DND-41 (cell line): ENCODE data around the gene TM9SF3.

ENCODE experiments used
- ATAC-seq: fragments of 200-7000 bp; cut with Tn5 transposase; 3 replicates; pipeline ENCODE4 v1.9.1; 2021; ENCODE audit warnings: low read depth; ENCODE audit not compliant: insufficient read depth
- DNase-seq: peaks from one replicate; pipeline ENCODE4 v3.0.0-alpha.2; 2020
- H2AFZ ChIP-seq: 2 replicates; pipeline ENCODE4 v1.6.0; 2012; ENCODE audit warnings: low read depth, low read length
- H3K27ac ChIP-seq: 2 replicates; pipeline ENCODE4 v1.5.1; 2012; ENCODE audit warnings: low read length, inconsistent platforms
- H3K27me3 ChIP-seq: fragments of 200-600 bp; sonication (generic); 2 replicates; pipeline ENCODE4 v1.6.0; 2012; ENCODE audit warnings: low read length, mild to moderate bottlenecking, inconsistent platforms; ENCODE audit not compliant: insufficient read depth, poor library complexity
- H3K36me3 ChIP-seq: 2 replicates; pipeline ENCODE4 v1.5.1; 2012; ENCODE audit warnings: low read length, inconsistent platforms; ENCODE audit not compliant: insufficient read depth
- H3K4me1 ChIP-seq: 2 replicates; pipeline ENCODE4 v1.5.1; 2012; ENCODE audit warnings: mild to moderate bottlenecking, low read length; ENCODE audit not compliant: insufficient read depth
- H3K4me2 ChIP-seq: 2 replicates; pipeline ENCODE4 v1.6.0; 2012; ENCODE audit warnings: mild to moderate bottlenecking, moderate library complexity, low read length, inconsistent platforms; ENCODE audit not compliant: insufficient read depth
- H3K4me3 ChIP-seq, 2 experiments: fragments of 200-600 bp in 1 of 2; shearing (Covaris generic) in 1 of 2; 2 replicates each; pipeline ENCODE4 v1.5.1; 2012 to 2016; ENCODE audit warnings: inconsistent platforms in 2 of 2, low read length in 2 of 2, mild to moderate bottlenecking in 2 of 2, low read depth in 1 of 2, moderate library complexity in 1 of 2
- H3K79me2 ChIP-seq: 2 replicates; pipeline ENCODE4 v1.6.0; 2012; ENCODE audit warnings: low read length, inconsistent platforms; ENCODE audit not compliant: insufficient read depth
- H3K9ac ChIP-seq: 2 replicates; pipeline ENCODE4 v1.6.0; 2012; ENCODE audit warnings: low read depth, mild to moderate bottlenecking, inconsistent platforms, low read length, moderate library complexity
- H3K9me3 ChIP-seq: 2 replicates; pipeline ENCODE4 v1.5.1; 2012; ENCODE audit warnings: low read length, moderate library complexity, mild to moderate bottlenecking, inconsistent platforms; ENCODE audit not compliant: insufficient read depth, severe bottlenecking
- H4K20me1 ChIP-seq: 2 replicates; pipeline ENCODE4 v1.6.0; 2012; ENCODE audit warnings: low read length; ENCODE audit not compliant: insufficient read depth
- CTCF ChIP-seq: IDR thresholded peaks from 2 replicates; pipeline ENCODE4 v1.5.1; 2012; ENCODE audit warnings: borderline replicate concordance, low read length, moderate library complexity, mild to moderate bottlenecking; ENCODE audit not compliant: poor library complexity, severe bottlenecking; ENCODE audit errors: extremely low read depth
- EZH2 ChIP-seq: IDR thresholded peaks from 3 replicates; pipeline ENCODE4 v1.6.1; 2012; ENCODE audit warnings: borderline replicate concordance, low read depth, mild to moderate bottlenecking, moderate library complexity, low read length, inconsistent platforms; ENCODE audit not compliant: severe bottlenecking

The TM9SF3 gene

GRCh38 chr10:96538683-96539082 is 48.1 kb downstream of the TM9SF3 start:
- peaks cover 21% of the 10 kb centered on the region for H3K79me2 ChIP-seq
- H3K27ac ChIP-seq = no peak overlapping the region
- no peaks in the 10 kb centered on the region for H3K4me1 ChIP-seq
- H3K9me3 ChIP-seq = no peaks in the 10 kb centered on the region
- TF ChIP-seq CTCF = no peak
- H3K4me2 ChIP-seq = no peak overlapping the region
- no peak for DNase-seq
- H3K27me3 ChIP-seq = no peaks in the 10 kb centered on the region
- H4K20me1 ChIP-seq = peaks cover 19% of the 10 kb centered on the region; the same call in 1 of the 2 replicates
- ATAC-seq = no peak
- no peak overlapping the region for H3K4me3 ChIP-seq
- peaks cover 56% of the 10 kb centered on the region for H3K36me3 ChIP-seq
- no peak overlapping the region for H3K9ac ChIP-seq
- no peak overlapping the region for H2AFZ ChIP-seq

GRCh38 chr10:96536129-96536528 is 50.7 kb downstream of the TM9SF3 start:
- Histone ChIP-seq H3K4me1 (no peaks in the 10 kb centered on the region), H3K36me3 (peaks cover 56% of the 10 kb centered on the region), H3K27ac (no peak overlapping the region), H4K20me1 (peaks cover 19% of the 10 kb centered on the region; the same call in 1 of the 2 replicates), H3K27me3 (no peaks in the 10 kb centered on the region), H3K9ac (no peak overlapping the region), H3K79me2 (peaks cover 21% of the 10 kb centered on the region), H2AFZ (no peak overlapping the region), H3K4me2 (no peak overlapping the region), H3K4me3 (no peak overlapping the region), H3K9me3 (no peaks in the 10 kb centered on the region)
- DNase-seq (no peak), ATAC-seq (no peak)
- TF ChIP-seq EZH2 = no peak

GRCh38 chr10:96532523-96532922 is 54.3 kb downstream of the TM9SF3 start:
- ATAC-seq (no peak), DNase-seq (no peak)
- Histone ChIP-seq H4K20me1 (peaks cover 16% of the 10 kb centered on the region; the same call in 1 of the 2 replicates), H3K4me2 (no peak overlapping the region), H3K9ac (no peak overlapping the region), H3K36me3 (peaks cover 67% of the 10 kb centered on the region), H3K27me3 (no peaks in the 10 kb centered on the region), H3K9me3 (no peaks in the 10 kb centered on the region), H3K4me1 (no peaks in the 10 kb centered on the region), H3K79me2 (peaks cover 18% of the 10 kb centered on the region), H3K4me3 (no peak overlapping the region), H2AFZ (no peak overlapping the region), H3K27ac (no peak overlapping the region)
- TF ChIP-seq EZH2 (no peak), CTCF (no peak)

GRCh38 chr10:96529634-96530279 is 57.1 kb downstream of the TM9SF3 start:
- Histone ChIP-seq H3K9me3 (no peaks in the 10 kb centered on the region), H4K20me1 (peaks cover 6% of the 10 kb centered on the region; the same call in 1 of the 2 replicates), H3K79me2 (0 out of 2 replicates have a peak, but pooled peaks cover 2% of the 10 kb centered on the region), H2AFZ (no peak overlapping the region), H3K4me3 (no peak overlapping the region), H3K4me2 (no peak overlapping the region), H3K4me1 (no peaks in the 10 kb centered on the region), H3K27ac (no peak overlapping the region), H3K36me3 (peaks cover 83% of the 10 kb centered on the region), H3K9ac (no peak overlapping the region), H3K27me3 (no peaks in the 10 kb centered on the region)
- TF ChIP-seq CTCF (no peak), EZH2 (no peak)
- DNase-seq (no peak), ATAC-seq (no peak)
